ENCODE results near the gene CYTH1. TPM values are rescaled to one million over a fixed set of nuclear protein-coding genes. Genes with fewer than 3 reads are reported as not detected.

CYTH1 gene
- total and polyA plus RNA-seq, 10 donors = 66.9 to 169 (median 131) TPM

- H3K27ac ChIP-seq = no peak overlapping the region
- intact Hi-C loops (cut with DNase I; ENCODE audit: low total_unique reads) = no loop called here
- H3K9me3 ChIP-seq = no peaks in the 10 kb centered on the region
- H3K4me1 ChIP-seq = peaks cover 14 to 19% (median 17%) of the 10 kb centered on the region in 6 donors
- no peaks in the 10 kb centered on the region for H3K36me3 ChIP-seq
- DNase-seq = peak; percentile 27
- H3K27me3 ChIP-seq (replicated peaks in 1 of 7) = no peaks in the 10 kb centered on the region
- no peak overlapping the region for H3K4me3 ChIP-seq
- TF ChIP-seq CTCF (IDR thresholded peaks at IDR 0.05 in 8 of 11, conservative IDR thresholded peaks at IDR 0.05 in 3 of 11) = no peak
- WGBS, 5 donors = 84 to 93% (median 88%) methylated on average over 17 of the region's 17 CpGs
Measured at GRCh38 chr17:78661093-78661770, 120.8 kb downstream of the CYTH1 start.

- Histone ChIP-seq H3K9me3 (no peaks in the 10 kb centered on the region), H3K36me3 (no peaks in the 10 kb centered on the region), H3K4me1 (peaks cover 0 to 3% (median 1%) of the 10 kb centered on the region in 6 donors), H3K4me3 (no peak overlapping the region), H3K27me3 (replicated peaks in 1 of 7) (no peaks in the 10 kb centered on the region), H3K27ac (no peak overlapping the region)
- no peak for TF ChIP-seq POLR2A (IDR thresholded peaks at IDR 0.05)
- TF ChIP-seq CTCF (IDR thresholded peaks at IDR 0.05 in 8 of 11, conservative IDR thresholded peaks at IDR 0.05 in 3 of 11) = no peak
- TF ChIP-seq POLR2AphosphoS5 (IDR thresholded peaks at IDR 0.05) = no peak
- peak; percentile 51 for DNase-seq
- intact Hi-C loops (cut with DNase I; ENCODE audit: low total_unique reads) = no loop called here
- WGBS, 5 donors = 91 to 98% (median 96%) methylated on average over 12 of the region's 12 CpGs
Measured at GRCh38 chr17:78659546-78659945, 122.5 kb downstream of the CYTH1 start.

GRCh38 chr17:78658281-78658785 is 123.7 kb downstream of the CYTH1 start:
- H3K36me3 ChIP-seq = no peaks in the 10 kb centered on the region
- TF ChIP-seq POLR2AphosphoS5 (IDR thresholded peaks at IDR 0.05) = no peak
- intact Hi-C loops (cut with DNase I; ENCODE audit: low total_unique reads) = no loop called here
- H3K27ac ChIP-seq = no peak overlapping the region
- no peaks in the 10 kb centered on the region for H3K27me3 ChIP-seq (replicated peaks in 1 of 7)
- H3K4me1 ChIP-seq = no peaks in the 10 kb centered on the region
- WGBS, 5 donors = 88 to 96% (median 95%) methylated on average over 12 to 18 of the region's 18 CpGs
- DNase-seq = peak; percentile 48
- no peak overlapping the region for H3K4me3 ChIP-seq
- H3K9me3 ChIP-seq = no peaks in the 10 kb centered on the region

- 90 to 94% (median 92%) methylated on average over 9 of the region's 9 CpGs for WGBS, 5 donors
- peak; percentile 48 for DNase-seq
- Histone ChIP-seq H3K27me3 (replicated peaks in 1 of 7) (no peaks in the 10 kb centered on the region), H3K9me3 (no peaks in the 10 kb centered on the region), H3K4me1 (peaks cover 0 to 2% (median 0%) of the 10 kb centered on the region in 6 donors), H3K27ac (no peak overlapping the region), H3K36me3 (no peaks in the 10 kb centered on the region), H3K4me3 (no peak overlapping the region)
- TF ChIP-seq POLR2A (IDR thresholded peaks at IDR 0.05) (no peak), CTCF (IDR thresholded peaks at IDR 0.05 in 8 of 11, conservative IDR thresholded peaks at IDR 0.05 in 3 of 11) (no peak), POLR2AphosphoS5 (IDR thresholded peaks at IDR 0.05) (no peak)
- intact Hi-C loops (cut with DNase I; ENCODE audit: low total_unique reads) = no loop called here
Measured at GRCh38 chr17:78655251-78655940, 126.7 kb downstream of the CYTH1 start.

Data from spleen (tissue), 11 donors.